ENCODE results near the gene DMD. TPM values are rescaled to one million over a fixed set of nuclear protein-coding genes. Genes with fewer than 3 reads are reported as not detected.
A peak's percentile ranks its signal among the peaks of the same experiment; 100 is the strongest.
"Not testable (repeated sequence)": the region's sequence is repeated elsewhere in the genome, so short reads cannot be mapped to it uniquely, and the experiment has no call there.

Gene DMD
- polyA plus RNA-seq (2012; ENCODE audit: insufficient read depth, insufficient read length) = not detected

DNA sequence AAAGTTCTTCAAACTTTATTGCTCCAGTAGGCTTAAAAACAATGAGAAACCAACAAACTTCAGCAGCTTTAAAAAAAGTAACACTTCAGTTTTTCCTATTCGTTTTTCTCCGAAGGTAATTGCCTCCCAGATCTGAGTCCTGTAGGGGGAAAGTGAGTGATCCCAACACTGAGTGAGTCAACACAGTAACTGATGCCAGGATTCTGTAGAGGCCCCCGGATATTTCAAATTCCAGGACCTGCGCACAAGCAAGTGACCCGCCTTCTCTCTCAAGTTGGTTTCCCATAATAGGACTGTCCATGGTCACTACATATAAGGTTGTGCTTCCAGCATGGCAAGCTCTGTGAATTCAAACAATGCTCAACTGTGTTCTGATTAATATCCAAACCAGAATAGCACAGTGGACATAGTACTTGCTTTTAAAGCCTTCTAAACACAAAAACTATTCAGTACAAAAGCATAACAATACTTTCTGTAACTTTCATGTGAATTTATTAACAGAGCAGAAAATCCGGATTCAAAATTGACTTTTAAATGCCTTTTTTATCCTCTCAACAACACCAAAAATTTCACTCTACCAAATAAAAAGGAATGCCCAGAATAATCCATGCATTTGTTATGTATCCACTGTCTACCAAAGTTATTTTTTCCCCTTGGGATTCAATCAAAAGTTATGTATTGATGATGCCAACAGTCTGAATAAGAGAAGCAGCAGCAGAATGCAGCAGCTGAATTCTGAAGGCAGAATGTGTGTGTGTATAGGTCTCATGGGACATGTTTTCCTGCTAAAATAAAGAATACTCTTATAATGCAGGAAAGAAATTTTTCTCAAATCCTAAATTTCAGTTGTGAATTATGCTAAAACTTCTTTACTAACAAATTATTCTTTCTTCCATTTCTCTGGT, at the start of gene DMD:
TSS of gene DMD (minus strand) at position 194 of the 905 bp plus-strand sequence. CDS start 237 bp downstream, outside the sequence.
- no peak for DNase-seq (ENCODE audit: low read depth, low spot score)
- H3K4me3 ChIP-seq (ENCODE audit: low read length) = no peak within 1 kb of the TSS

DNA sequence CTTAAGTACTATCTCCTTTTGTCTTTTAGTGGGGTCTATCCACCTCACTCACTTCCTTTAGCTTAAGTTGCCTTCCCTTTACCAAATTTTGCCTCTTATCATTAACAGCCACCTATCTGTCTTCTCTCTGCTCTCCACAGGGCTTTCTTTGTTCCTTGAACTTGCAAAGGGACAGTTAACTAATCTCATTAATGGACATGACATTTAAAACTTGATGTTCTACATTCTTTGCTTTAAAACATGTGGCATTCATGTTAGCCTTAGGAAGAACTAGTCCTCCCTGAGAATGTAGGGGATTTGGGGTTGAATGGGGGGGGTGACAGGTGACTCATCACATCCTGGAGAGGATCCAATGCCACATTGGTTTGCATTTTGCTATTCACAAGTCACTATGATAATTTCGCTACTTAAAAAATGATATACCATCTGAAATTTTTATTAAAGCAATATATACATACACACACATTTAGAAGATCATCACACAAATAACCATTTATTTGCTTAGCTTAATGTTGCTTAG, 41.0 kb upstream of the DMD start:
- DNase-seq (ENCODE audit: low read depth, low spot score) = no peak

GRCh38 chrX:33218819-33219218, 7.5 kb upstream of the DMD start:
- no peak overlapping the region for H3K4me3 ChIP-seq (ENCODE audit: low read length)
- DNase-seq (ENCODE audit: low read depth, low spot score) = no peak

More for the DNA sequence above, 41.0 kb upstream of the DMD start:
- H3K4me3 ChIP-seq (ENCODE audit: low read length) = no peak overlapping the region

GRCh38 chrX:33210156-33210555, 1.2 kb downstream of the DMD start:
- no peak overlapping the region for H3K4me3 ChIP-seq (ENCODE audit: low read length)

GRCh38 chrX:33207056-33207455, 4.3 kb downstream of the DMD start:
- no peak for DNase-seq (ENCODE audit: low read depth, low spot score)
- no peak overlapping the region for H3K4me3 ChIP-seq (ENCODE audit: low read length)

More at GRCh38 chrX:33210156-33210555, 1.2 kb downstream of the DMD start:
- no peak for DNase-seq (ENCODE audit: low read depth, low spot score)

DNA sequence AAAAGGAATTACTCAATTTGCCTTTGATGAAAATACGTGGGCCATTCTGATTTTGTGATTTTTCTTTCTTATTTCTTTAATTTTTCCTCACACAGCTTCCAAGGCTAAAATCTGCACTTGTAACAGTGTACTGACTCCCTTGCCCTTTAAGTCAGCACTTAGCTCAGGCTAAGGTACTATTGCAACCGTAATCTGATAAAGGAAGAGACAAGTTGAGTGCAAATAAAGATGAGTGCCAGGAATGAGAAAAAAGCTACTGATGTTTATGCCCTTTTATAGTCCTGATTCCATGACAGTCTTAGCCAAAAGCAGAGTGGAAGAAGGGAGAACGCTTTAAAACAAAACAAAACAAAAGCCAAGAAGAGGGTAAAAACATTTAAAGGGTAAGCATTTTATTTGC, 6.0 kb downstream of the DMD start:
- no peak overlapping the region for H3K4me3 ChIP-seq (ENCODE audit: low read length)
- DNase-seq (ENCODE audit: low read depth, low spot score) = no peak

DNA sequence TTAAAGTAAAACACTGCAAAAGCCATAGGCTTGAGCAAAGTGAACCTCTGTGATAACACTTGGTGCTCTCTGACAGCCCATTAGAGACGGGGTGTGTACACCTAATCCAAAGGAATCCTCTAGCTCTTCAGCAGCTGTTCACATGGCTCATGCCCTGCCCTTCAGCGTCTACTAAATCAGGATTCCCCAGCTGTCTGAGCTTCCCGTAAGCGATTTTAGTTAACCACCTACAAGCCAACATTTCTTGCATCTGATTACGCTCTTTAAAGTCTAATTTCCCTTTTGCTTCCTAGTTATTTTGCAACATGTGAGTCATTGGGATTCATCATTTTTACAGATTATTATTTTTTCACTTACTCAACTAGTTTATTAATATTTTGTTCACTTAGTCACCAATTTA, 6.5 kb downstream of the DMD start:
- H3K4me3 ChIP-seq (ENCODE audit: low read length) = no peak overlapping the region
- no peak for DNase-seq (ENCODE audit: low read depth, low spot score)

DNA sequence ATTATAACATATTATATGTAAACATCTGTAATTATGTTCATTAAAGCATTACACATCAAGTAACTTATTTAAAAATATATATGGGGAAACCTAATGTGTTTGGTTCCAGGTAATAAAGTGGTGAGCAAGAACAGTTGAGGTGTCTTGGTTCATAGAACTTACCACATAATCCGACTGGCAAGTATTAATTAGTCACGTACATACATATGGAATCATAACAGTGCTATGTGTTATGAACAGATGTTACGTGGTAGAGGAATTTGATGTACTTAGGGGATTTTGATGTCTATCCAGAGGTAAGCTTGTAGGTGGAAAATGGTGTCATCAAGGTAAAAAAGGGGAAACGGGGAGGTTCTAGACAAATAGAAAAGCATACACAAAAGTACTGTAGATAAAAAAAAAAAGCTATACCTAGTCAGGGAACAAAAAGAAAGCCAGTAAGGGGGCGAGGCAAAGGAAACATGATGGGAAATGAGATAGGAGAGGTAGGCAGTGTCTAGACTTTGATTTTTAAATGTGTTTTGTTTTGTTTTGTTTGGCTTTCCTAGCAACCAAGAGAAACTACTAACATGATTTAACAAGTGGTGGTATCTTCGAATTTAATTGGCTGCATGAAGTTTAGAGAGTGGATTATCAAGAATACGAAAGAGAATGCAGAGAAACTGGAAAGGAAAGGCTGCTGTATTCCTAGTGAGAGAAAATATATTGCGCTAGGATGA, 12.6 kb downstream of the DMD start:
- no peak overlapping the region for H3K4me3 ChIP-seq (ENCODE audit: low read length)
- DNase-seq (ENCODE audit: low read depth, low spot score) = no peak

DNA sequence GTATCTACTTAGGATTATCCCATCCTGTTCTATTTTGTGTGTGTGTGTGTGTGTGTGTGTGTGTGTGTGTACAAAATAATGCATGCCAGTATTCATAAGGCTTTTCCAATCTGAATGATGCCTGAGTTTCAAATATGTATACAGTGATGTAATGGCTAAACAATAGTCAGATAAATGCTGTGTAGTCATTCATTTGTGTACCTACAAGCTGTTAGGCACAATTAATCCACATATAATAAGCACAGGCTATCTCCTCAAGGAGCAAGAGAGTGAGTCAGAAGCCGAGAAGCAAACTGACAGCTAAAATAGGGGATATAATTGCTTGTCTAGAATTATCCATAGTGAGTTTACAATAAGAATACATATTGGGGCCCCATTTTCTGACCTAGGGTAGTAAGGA, 15.7 kb downstream of the DMD start:
- H3K4me3 ChIP-seq (ENCODE audit: low read length) = no peak overlapping the region
- DNase-seq (ENCODE audit: low read depth, low spot score) = no peak

DNA sequence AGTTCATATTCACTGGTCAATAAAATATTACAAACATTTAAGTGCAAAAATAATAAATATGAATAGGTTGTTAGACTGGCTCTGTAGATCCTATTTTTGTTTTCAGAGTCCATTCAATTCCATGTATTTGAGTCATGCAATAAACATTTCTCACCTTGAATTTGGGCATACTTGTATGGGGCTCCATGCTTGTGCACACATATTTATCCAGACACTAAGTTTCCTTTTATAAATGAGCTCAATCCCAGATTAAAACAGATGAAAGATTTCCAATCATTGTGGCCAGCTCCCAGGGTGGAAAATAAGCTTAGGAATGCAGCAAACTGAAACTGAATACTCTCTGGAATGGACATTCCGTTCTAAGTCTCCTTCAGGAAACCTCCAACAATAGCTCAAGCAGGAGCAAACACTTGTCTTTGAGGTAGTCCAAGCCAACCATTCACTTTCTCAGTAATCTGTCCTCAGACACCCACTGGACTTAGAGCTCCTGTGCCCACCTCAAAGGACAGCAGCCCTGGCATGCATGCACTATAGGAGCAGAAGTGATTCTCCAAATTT, 16.4 kb downstream of the DMD start:
- no peak for DNase-seq (ENCODE audit: low read depth, low spot score)
- no peak overlapping the region for H3K4me3 ChIP-seq (ENCODE audit: low read length)

GRCh38 chrX:33194289-33194688, 17.1 kb downstream of the DMD start:
- no peak overlapping the region for H3K4me3 ChIP-seq (ENCODE audit: low read length)
- DNase-seq (ENCODE audit: low read depth, low spot score) = no peak

DNA sequence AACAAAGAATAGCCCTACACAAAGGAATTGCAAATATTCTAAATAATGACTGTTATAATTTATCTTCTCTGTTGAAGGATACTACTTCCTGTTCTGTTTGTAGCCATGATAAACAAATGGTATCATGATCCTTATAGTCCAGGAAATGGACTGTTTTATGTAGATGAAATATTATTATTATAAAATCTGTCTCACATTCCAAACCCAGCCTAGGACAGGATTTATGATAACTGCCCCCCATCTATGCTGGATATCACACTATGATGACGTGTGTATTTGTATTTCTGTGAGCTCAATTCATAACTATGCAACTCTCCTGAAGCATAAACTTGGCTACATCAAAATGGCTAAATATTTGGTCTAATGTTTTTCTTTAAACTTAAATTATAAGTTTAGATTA, 21.3 kb downstream of the DMD start:
- DNase-seq (ENCODE audit: low read depth, low spot score) = no peak
- H3K4me3 ChIP-seq (ENCODE audit: low read length) = no peak overlapping the region

DNA sequence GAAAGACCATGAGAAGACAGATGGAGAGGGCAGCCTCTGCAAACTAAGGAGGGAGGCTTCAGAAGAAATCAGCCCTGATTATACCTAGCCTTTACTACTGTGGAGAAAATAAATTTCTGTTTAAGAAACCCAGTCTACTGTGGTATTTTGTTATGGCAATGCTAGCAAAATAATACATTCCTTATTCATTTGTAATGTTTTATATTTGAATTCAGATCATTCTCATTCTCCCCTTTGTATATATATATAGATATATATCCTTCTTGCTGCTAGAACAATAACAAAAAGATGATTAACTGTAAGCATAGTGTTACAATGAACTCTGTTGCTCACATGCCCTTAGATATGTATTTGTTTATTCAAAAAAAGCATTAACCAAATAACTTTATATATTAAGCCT, 22.5 kb downstream of the DMD start:
- H3K4me3 ChIP-seq (ENCODE audit: low read length) = no peak overlapping the region
- DNase-seq (ENCODE audit: low read depth, low spot score) = no peak

- H3K4me3 ChIP-seq (ENCODE audit: low read length) = no peak overlapping the region
Measured at GRCh38 chrX:33188286-33188685, 23.1 kb downstream of the DMD start.

DNA sequence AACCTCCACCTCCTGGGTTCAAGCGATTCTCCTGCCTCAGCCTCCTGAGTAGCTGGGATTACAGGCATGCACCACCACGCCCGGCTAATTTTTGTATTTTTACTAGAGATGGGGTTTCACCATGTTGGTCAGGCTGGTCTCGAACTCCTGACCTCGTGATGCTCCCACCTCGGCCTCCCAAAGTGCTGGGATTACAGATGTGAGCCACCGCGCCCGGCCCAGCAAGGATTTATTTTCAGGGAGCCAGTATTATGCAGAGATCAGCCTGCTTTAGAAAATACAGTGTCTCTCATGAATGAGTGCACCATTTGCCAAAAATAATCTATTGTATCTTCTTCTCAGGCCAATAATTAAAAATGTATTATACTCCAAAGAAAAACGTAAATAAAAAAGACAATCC, 26.5 kb downstream of the DMD start:
- H3K4me3 ChIP-seq (ENCODE audit: low read length); DNase-seq (ENCODE audit: low read depth, low spot score): not testable (repeated sequence)

More at GRCh38 chrX:33188286-33188685, 23.1 kb downstream of the DMD start:
- no peak for DNase-seq (ENCODE audit: low read depth, low spot score)

DNA sequence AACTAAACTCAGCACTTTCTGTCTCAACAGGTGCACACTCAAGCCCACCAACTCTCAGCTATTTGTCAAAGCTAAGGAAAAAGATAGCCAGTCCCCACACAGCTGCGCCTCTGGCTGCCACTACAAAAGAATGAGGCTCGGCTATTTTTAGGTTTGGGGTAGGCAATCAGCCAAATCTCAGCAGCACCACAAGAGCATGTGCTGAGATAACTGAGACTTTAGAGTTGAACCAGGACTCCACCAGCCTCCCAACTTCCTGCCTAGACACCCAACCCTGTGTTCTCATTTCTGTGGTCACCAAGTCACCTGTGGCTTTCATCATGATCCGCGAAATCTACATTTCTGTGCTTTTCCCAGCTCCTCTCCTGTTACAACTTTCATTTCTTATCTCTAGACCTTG, 28.0 kb downstream of the DMD start:
- H3K4me3 ChIP-seq (ENCODE audit: low read length) = no peak overlapping the region
- peak; percentile 62 for DNase-seq (ENCODE audit: low read depth, low spot score)

DNA sequence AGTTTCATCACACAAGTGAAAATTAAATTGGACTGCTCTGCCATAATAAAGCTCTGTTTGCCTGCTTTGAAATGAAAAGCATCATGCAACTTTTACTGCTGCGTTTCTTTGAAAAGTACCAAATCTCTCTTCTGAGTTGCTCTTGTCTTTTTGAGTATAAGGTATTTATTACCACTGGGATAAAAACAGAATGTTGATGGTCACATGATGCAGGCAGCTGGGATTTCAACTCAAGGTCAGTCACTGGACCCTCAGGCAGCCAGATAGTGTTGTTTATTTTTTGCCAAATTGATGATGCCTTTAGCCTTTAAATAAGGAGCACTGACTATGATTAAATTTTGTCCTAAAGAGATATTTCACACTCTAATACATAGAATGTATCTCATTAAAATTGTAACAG, 32.7 kb downstream of the DMD start:
- no peak overlapping the region for H3K4me3 ChIP-seq (ENCODE audit: low read length)
- no peak for DNase-seq (ENCODE audit: low read depth, low spot score)

GRCh38 chrX:33178218-33178617, 33.1 kb downstream of the DMD start:
- no peak for DNase-seq (ENCODE audit: low read depth, low spot score)
- no peak overlapping the region for H3K4me3 ChIP-seq (ENCODE audit: low read length)

GRCh38 chrX:33175201-33175600, 36.1 kb downstream of the DMD start:
- no peak for DNase-seq (ENCODE audit: low read depth, low spot score)
- H3K4me3 ChIP-seq (ENCODE audit: low read length) = no peak overlapping the region

- no peak for DNase-seq (ENCODE audit: low read depth, low spot score)
- no peak overlapping the region for H3K4me3 ChIP-seq (ENCODE audit: low read length)
Measured at GRCh38 chrX:33171041-33171440, 40.3 kb downstream of the DMD start.

All from Jurkat, Clone E6-1 (cell line).